ENCODE data around the gene VRK2.

GRCh38 chr2:58130238-58130637 lies 83.6 kb downstream of the VRK2 start:
- TF ChIP-seq CTCF (IDR thresholded peaks at IDR 0.05; ENCODE audit: low read length), result no peak
- TF ChIP-seq EZH2 (IDR thresholded peaks at IDR 0.05; ENCODE audit: borderline replicate concordance, low read length), result no peak

Measured in OCI-LY1 (cell line).